Dedifferentiated amniotic fluid mesenchymal stem cell (primary cell): ENCODE measurements around the gene SPEF1.

ENCODE experiments used
- DNase-seq: peaks from one replicate; pipeline ENCODE4 v3.0.0-alpha.2; 2016; ENCODE audit errors: extremely low spot score

The SPEF1 gene

GRCh38 chr20:3766422-3767109 is 14.7 kb downstream of the SPEF1 start:
- no peak for DNase-seq

- no peak for DNase-seq
Measured at GRCh38 chr20:3765171-3765882, 15.9 kb downstream of the SPEF1 start.

- no peak for DNase-seq
Measured at GRCh38 chr20:3764659-3765058, 16.6 kb downstream of the SPEF1 start.

GRCh38 chr20:3763671-3764601 is 17.3 kb downstream of the SPEF1 start:
- DNase-seq: no peak

- no peak for DNase-seq
Measured at GRCh38 chr20:3760655-3761348, 20.4 kb downstream of the SPEF1 start.

- no peak for DNase-seq
Measured at GRCh38 chr20:3759884-3760283, 21.4 kb downstream of the SPEF1 start.

- no peak for DNase-seq
Measured at GRCh38 chr20:3759316-3759823, 21.9 kb downstream of the SPEF1 start.

- no peak for DNase-seq
Measured at GRCh38 chr20:3758566-3758965, 22.7 kb downstream of the SPEF1 start.

- no peak for DNase-seq
Measured at GRCh38 chr20:3757268-3757667, 24.0 kb downstream of the SPEF1 start.

GRCh38 chr20:3755814-3756480 is 25.3 kb downstream of the SPEF1 start:
- no peak for DNase-seq

GRCh38 chr20:3755269-3755668 is 26.0 kb downstream of the SPEF1 start:
- no peak for DNase-seq

GRCh38 chr20:3754276-3754630 is 27.0 kb downstream of the SPEF1 start:
- no peak for DNase-seq

- no peak for DNase-seq
Measured at GRCh38 chr20:3753501-3754275, 27.6 kb downstream of the SPEF1 start.

GRCh38 chr20:3753098-3753497 is 28.1 kb downstream of the SPEF1 start:
- peak; percentile 26 for DNase-seq

- DNase-seq: no peak
Measured at GRCh38 chr20:3752386-3752759, 28.9 kb downstream of the SPEF1 start.

GRCh38 chr20:3751675-3752385 is 29.4 kb downstream of the SPEF1 start:
- DNase-seq: no peak

GRCh38 chr20:3751305-3751674 is 30.0 kb downstream of the SPEF1 start:
- DNase-seq: no peak

- DNase-seq: no peak
Measured at GRCh38 chr20:3749689-3750531, 31.3 kb downstream of the SPEF1 start.
